Body of pancreas (tissue), 4 donors: ENCODE results near the gene LAP3. TPM values are rescaled to one million over a fixed set of nuclear protein-coding genes. Genes with fewer than 3 reads are reported as not detected.

Source experiments
- ATAC-seq: fragments of 150-250 bp; one replicate; pipeline ENCODE4 v1.9.1; 2016
- DNase-seq, 4 donors: peaks; one replicate each; pipeline ENCODE4 v3.0.0-alpha.2; 2019
- H3K27ac ChIP-seq, 4 donors: fragments of 200-600 bp; sonication (generic); 1 replicate in 3 of 4; 2 replicates in 1 of 4; pipeline versions ENCODE4 v1.5.1 to v1.6.1; 2016 to 2019; ENCODE audit warnings: mild to moderate bottlenecking in 1 of 4, mixed read lengths in 1 of 4, moderate library complexity in 1 of 4
- H3K27me3 ChIP-seq, 2 donors: fragments of 200-600 bp; sonication (generic); one replicate each; pipeline ENCODE4 v1.6.0; 2016; ENCODE audit warnings: mild to moderate bottlenecking in 1 of 2
- H3K36me3 ChIP-seq, 2 donors: fragments of 200-600 bp; sonication (generic); replicated peaks in 1 of 2; 2 replicates each; pipeline ENCODE4 v1.5.1; 2016; ENCODE audit warnings: low read depth in 2 of 2; ENCODE audit not compliant: insufficient read depth in 1 of 2
- H3K4me1 ChIP-seq: fragments of 200-600 bp; sonication (generic); one replicate; pipeline ENCODE4 v1.6.0; 2016
- H3K4me3 ChIP-seq, 2 donors: fragments of 200-600 bp; sonication (generic); 1 replicate in 1 of 2; 2 replicates in 1 of 2; pipeline ENCODE4 v1.5.1; 2016 to 2019
- H3K9me3 ChIP-seq, 3 donors: fragments of 200-600 bp; sonication (generic); 1 replicate in 2 of 3; 2 replicates in 1 of 3; pipeline ENCODE4 v1.5.1; 2016
- CTCF ChIP-seq, 7 experiments: fragments of 450-650 bp in 4 of 7; fragments of 200-600 bp in 3 of 7; sonication (generic) in 3 of 7; IDR thresholded peaks; one replicate each; pipeline ENCODE4 v1.5.1; 2016 to 2019; ENCODE audit warnings: antibody characterized with exemption in 7 of 7
- POLR2A ChIP-seq, 3 donors: fragments of 450-650 bp; IDR thresholded peaks; one replicate each; pipeline ENCODE4 v1.6.1; 2016; ENCODE audit warnings: antibody characterized with exemption in 3 of 3, mild to moderate bottlenecking in 2 of 3
- WGBS, 2 donors: methylation state at CpG; one replicate each; pipeline ENCODE4 v1.1.5; 2017; 5-methylcytosine and 5-hydroxymethylcytosine counted together
- intact Hi-C: fragments of 100-400 bp; cut with DNase I; formaldehyde crosslinking; loops from one replicate; pipeline ENCODE4 v1.15.1; 2023
- total RNA-seq, 2 donors: library from RNA; depleted of rRNA; stranded (reverse); fragments of >200 nt; gene quantifications; one replicate each; pipeline ENCODE4 v1.1.0, GENCODE V29; 2016

LAP3 gene
- total RNA-seq, 2 donors from 2014 or later, result 28.0 to 28.8 TPM

- ATAC-seq (no peak), DNase-seq (no peak)
- intact Hi-C loops, result no loop called here
- WGBS, 2 donors, result 89 to 95% methylated on average over 3 of the region's 3 CpGs
- Histone ChIP-seq H3K4me3 (no peak overlapping the region), H3K9me3 (no peaks in the 10 kb centered on the region), H3K4me1 (no peaks in the 10 kb centered on the region), H3K27me3 (no peaks in the 10 kb centered on the region), H3K27ac (no peak overlapping the region), H3K36me3 (peaks cover 8 to 20% of the 10 kb centered on the region in 2 donors)
- TF ChIP-seq POLR2A (IDR thresholded peaks at IDR 0.05) (no peak), CTCF (IDR thresholded peaks at IDR 0.05) (no peak)
Observed at GRCh38 chr4:17589355-17589754, 12.4 kb downstream of the LAP3 start.

GRCh38 chr4:17595471-17596005, 18.5 kb downstream of the LAP3 start:
- 70 to 82% methylated on average over 6 of the region's 6 CpGs for WGBS, 2 donors

GRCh38 chr4:17597517-17597916, 20.5 kb downstream of the LAP3 start:
- TF ChIP-seq CTCF (IDR thresholded peaks at IDR 0.05), result peak in 3 of 7 experiments; percentile 15 to 29 (median 20)
- TF ChIP-seq POLR2A (IDR thresholded peaks at IDR 0.05), result no peak
- ATAC-seq (peak; percentile 35), DNase-seq (peak in 1 of 4 donors; percentile 35)
- WGBS, 2 donors, result 70 to 72% methylated on average over 7 of the region's 7 CpGs
- no peaks in the 10 kb centered on the region for H3K9me3 ChIP-seq
- peaks cover 0 to 17% of the 10 kb centered on the region in 2 donors for H3K36me3 ChIP-seq
- H3K4me3 ChIP-seq, result no peak overlapping the region
- H3K4me1 ChIP-seq, result no peaks in the 10 kb centered on the region
- intact Hi-C loops, result no loop called here
- H3K27me3 ChIP-seq, result no peaks in the 10 kb centered on the region
- no peak overlapping the region for H3K27ac ChIP-seq

More at GRCh38 chr4:17595471-17596005, 18.5 kb downstream of the LAP3 start:
- peaks cover 5 to 20% of the 10 kb centered on the region in 2 donors for H3K36me3 ChIP-seq
- intact Hi-C loops, result no loop called here
- no peak for ATAC-seq
- H3K27me3 ChIP-seq, result no peaks in the 10 kb centered on the region
- no peaks in the 10 kb centered on the region for H3K9me3 ChIP-seq
- H3K4me1 ChIP-seq, result no peaks in the 10 kb centered on the region
- TF ChIP-seq POLR2A (IDR thresholded peaks at IDR 0.05), result no peak
- no peak for TF ChIP-seq CTCF (IDR thresholded peaks at IDR 0.05)
- peak in 1 of 4 donors; percentile 32 for DNase-seq
- H3K4me3 ChIP-seq, result no peak overlapping the region
- H3K27ac ChIP-seq, result no peak overlapping the region

- no peak for ATAC-seq
- intact Hi-C loops, result no loop called here
- 96 to 100% methylated on average over 1 of the region's 1 CpG for WGBS, 2 donors
Observed at GRCh38 chr4:17599826-17600225, 22.8 kb downstream of the LAP3 start.

More at GRCh38 chr4:17599826-17600225, 22.8 kb downstream of the LAP3 start:
- no peak for TF ChIP-seq POLR2A (IDR thresholded peaks at IDR 0.05)
- no peak for TF ChIP-seq CTCF (IDR thresholded peaks at IDR 0.05)
- H3K9me3 ChIP-seq, result no peaks in the 10 kb centered on the region
- no peaks in the 10 kb centered on the region for H3K27me3 ChIP-seq
- H3K36me3 ChIP-seq, result peaks cover 0 to 17% of the 10 kb centered on the region in 2 donors
- no peak overlapping the region for H3K4me3 ChIP-seq
- no peak overlapping the region for H3K27ac ChIP-seq
- no peaks in the 10 kb centered on the region for H3K4me1 ChIP-seq
- no peak for DNase-seq
